SK-N-MC (cell line): ENCODE measurements around the gene SWAP70.

Experiments used
- EZH2 ChIP-seq: fragments of 200-600 bp; sonication (generic); IDR thresholded peaks from one replicate; pipeline ENCODE4 v1.6.1; 2017; ENCODE audit warnings: antibody characterized with exemption
- POLR2AphosphoS5 ChIP-seq: IDR thresholded peaks from 2 replicates; pipeline ENCODE4 v1.6.1; 2012; ENCODE audit warnings: mild to moderate bottlenecking, low read depth, low read length, borderline replicate concordance

DNA sequence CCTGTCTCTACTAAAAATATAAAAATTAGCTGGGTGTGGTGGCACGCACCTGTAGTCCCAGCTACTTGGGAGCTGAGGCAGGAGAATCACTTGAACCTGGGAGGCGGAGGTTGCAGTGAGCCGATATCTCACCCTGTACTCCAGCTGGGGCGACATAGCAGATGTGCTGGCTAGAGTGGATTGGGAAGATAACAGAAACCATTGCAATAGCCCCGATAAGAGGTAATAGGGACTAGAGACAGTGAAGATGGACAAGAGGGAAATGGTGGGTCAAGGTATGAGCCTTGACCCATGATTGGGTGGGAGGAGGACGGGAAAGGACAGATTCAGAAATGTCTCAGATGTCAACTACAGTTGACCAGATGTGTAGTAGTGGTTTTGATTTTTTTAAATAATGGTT is 6.1 kb downstream of the SWAP70 start:
- TF ChIP-seq POLR2AphosphoS5 (no peak), EZH2 (no peak)
